Sigmoid colon (tissue), 7 donors: ENCODE measurements around the gene TNS1. TPM values are rescaled to one million over a fixed set of nuclear protein-coding genes. Genes with fewer than 3 reads are reported as not detected.

Experiments
- DNase-seq: peaks from one replicate; pipeline ENCODE4 v3.0.0-alpha.2; 2019
- H3K27ac ChIP-seq, 4 donors: fragments of 200-600 bp; sonication (generic); one replicate each; pipeline ENCODE4 v1.5.1; 2016 to 2019; ENCODE audit warnings: mild to moderate bottlenecking in 1 of 4
- H3K27me3 ChIP-seq, 3 donors: fragments of 200-600 bp; sonication (generic); one replicate each; pipeline ENCODE4 v1.5.1; 2019; ENCODE audit warnings: mild to moderate bottlenecking in 1 of 3
- H3K36me3 ChIP-seq, 4 donors: fragments of 200-600 bp; sonication (generic); one replicate each; pipeline ENCODE4 v1.5.1; 2016 to 2019
- H3K4me1 ChIP-seq, 4 donors: fragments of 200-600 bp; sonication (generic); one replicate each; pipeline ENCODE4 v1.5.1; 2017 to 2019
- H3K4me3 ChIP-seq, 4 donors: fragments of 200-600 bp; sonication (generic); one replicate each; pipeline ENCODE4 v1.5.1; 2017 to 2019; ENCODE audit warnings: mild to moderate bottlenecking in 2 of 4, moderate library complexity in 1 of 4
- H3K9me3 ChIP-seq, 4 donors: fragments of 200-600 bp in 3 of 4; sonication (generic) in 3 of 4; one replicate each; pipeline versions ENCODE4 v1.5.1 to v1.6.1; 2013 to 2019
- CTCF ChIP-seq, 4 experiments: fragments of 450-650 bp in 3 of 4; fragments of 200-600 bp in 1 of 4; IDR thresholded peaks; one replicate each; pipeline ENCODE4 v1.5.1; 2016 to 2019; ENCODE audit warnings: antibody characterized with exemption in 4 of 4, mild to moderate bottlenecking in 3 of 4, moderate library complexity in 2 of 4
- EP300 ChIP-seq, 4 donors: sonication (generic); formaldehyde crosslinking; IDR thresholded peaks; one replicate each; pipeline ENCODE4 v1.6.1; 2017; ENCODE audit warnings: antibody characterized with exemption in 4 of 4
- POLR2A ChIP-seq, 2 donors: fragments of 450-650 bp; IDR thresholded peaks; one replicate each; pipeline ENCODE4 v1.6.1; 2016; ENCODE audit warnings: antibody characterized with exemption in 2 of 2, mild to moderate bottlenecking in 2 of 2, moderate library complexity in 2 of 2
- POLR2AphosphoS5 ChIP-seq, 4 donors: sonication (generic); formaldehyde crosslinking; IDR thresholded peaks; one replicate each; pipeline ENCODE4 v1.6.1; 2017; ENCODE audit warnings: antibody characterized with exemption in 4 of 4
- WGBS, 2 donors: extraction: QIAGEN DNeasy Blood & Tissue Kit; methylation state at CpG; one replicate each; pipeline ENCODE4 v1.1.7; 2013; 5-methylcytosine and 5-hydroxymethylcytosine counted together
- intact Hi-C: fragments of 100-400 bp; cut with DNase I; formaldehyde crosslinking; loops from one replicate; pipeline ENCODE4 v1.15.1; 2023
- polyA plus RNA-seq, 3 donors: library from polyadenylated mRNA; stranded (reverse); fragments of 200-250 nt; gene quantifications; one replicate each; pipeline ENCODE4 v1.2.3, GENCODE V29; 2013
- total RNA-seq, 4 donors: library from RNA; depleted of rRNA; stranded (reverse); fragments of >200 nt; gene quantifications; one replicate each; pipeline ENCODE4 v1.1.0, GENCODE V29; 2016
- donor health status: healthy with polysubstance abuse.
- donor health status: Bipolar disorder and iron deficiency.
- donor health status: healthy.

Gene TNS1
- total and polyA plus RNA-seq, 7 donors, result 3.7 to 1,607 (median 444) TPM

GRCh38 chr2:218014706-218015585 is 12.2 kb upstream of the TNS1 start:
- intact Hi-C loops, result no loop called here
- H3K27me3 ChIP-seq, result peaks cover 0 to 16% (median 8%) of the 10 kb centered on the region in 3 donors
- no peaks in the 10 kb centered on the region for H3K36me3 ChIP-seq
- H3K4me3 ChIP-seq, result no peak overlapping the region
- WGBS, 2 donors, result 88 to 89% methylated on average over 3 to 4 of the region's 4 CpGs
- no peak for DNase-seq
- no peaks in the 10 kb centered on the region for H3K9me3 ChIP-seq
- peaks cover 0 to 33% (median 22%) of the 10 kb centered on the region in 4 donors for H3K4me1 ChIP-seq
- H3K27ac ChIP-seq, result no peak overlapping the region
- no peak for TF ChIP-seq CTCF (IDR thresholded peaks at IDR 0.05)
- no peak for TF ChIP-seq EP300 (IDR thresholded peaks at IDR 0.05)
- no peak for TF ChIP-seq POLR2A (IDR thresholded peaks at IDR 0.05)
- no peak for TF ChIP-seq POLR2AphosphoS5 (IDR thresholded peaks at IDR 0.05)

GRCh38 chr2:218013289-218013688 is 10.5 kb upstream of the TNS1 start:
- intact Hi-C loops, result no loop called here
- peaks cover 5 to 33% (median 8%) of the 10 kb centered on the region in 3 donors for H3K27me3 ChIP-seq
- H3K9me3 ChIP-seq, result no peaks in the 10 kb centered on the region
- H3K27ac ChIP-seq, result no peak overlapping the region
- no peak for TF ChIP-seq CTCF (IDR thresholded peaks at IDR 0.05)
- no peak for TF ChIP-seq POLR2AphosphoS5 (IDR thresholded peaks at IDR 0.05)
- TF ChIP-seq EP300 (IDR thresholded peaks at IDR 0.05), result no peak
- TF ChIP-seq POLR2A (IDR thresholded peaks at IDR 0.05), result no peak
- WGBS, 2 donors, result 90 to 95% methylated on average over 2 of the region's 2 CpGs
- no peak overlapping the region for H3K4me3 ChIP-seq
- DNase-seq, result no peak
- peaks cover 0 to 37% (median 27%) of the 10 kb centered on the region in 4 donors for H3K4me1 ChIP-seq
- no peaks in the 10 kb centered on the region for H3K36me3 ChIP-seq

- Histone ChIP-seq H3K27me3 (peaks cover 5 to 40% (median 8%) of the 10 kb centered on the region in 3 donors), H3K4me1 (peaks cover 0 to 27% (median 18%) of the 10 kb centered on the region in 4 donors)
- WGBS, 2 donors, result 39 to 68% methylated on average over 1 of the region's 1 CpG
Measured at GRCh38 chr2:218012284-218012683, 9.5 kb upstream of the TNS1 start.

GRCh38 chr2:218011653-218012040 is 8.9 kb upstream of the TNS1 start:
- no peak for DNase-seq
- 72 to 76% methylated on average over 8 of the region's 8 CpGs for WGBS, 2 donors
- Histone ChIP-seq H3K27ac (no peak overlapping the region), H3K36me3 (no peaks in the 10 kb centered on the region), H3K4me1 (peaks cover 0 to 21% (median 16%) of the 10 kb centered on the region in 4 donors), H3K9me3 (no peaks in the 10 kb centered on the region), H3K4me3 (no peak overlapping the region), H3K27me3 (peaks cover 5 to 40% (median 8%) of the 10 kb centered on the region in 3 donors)
- intact Hi-C loops, result loop anchor here (2.0 kb wide), 1 partner anchor 23 kb away; no protein-coding TSS in a partner anchor
- TF ChIP-seq POLR2AphosphoS5 (IDR thresholded peaks at IDR 0.05), result no peak
- TF ChIP-seq POLR2A (IDR thresholded peaks at IDR 0.05), result no peak
- TF ChIP-seq CTCF (IDR thresholded peaks at IDR 0.05), result no peak
- no peak for TF ChIP-seq EP300 (IDR thresholded peaks at IDR 0.05)

More at GRCh38 chr2:218012284-218012683, 9.5 kb upstream of the TNS1 start:
- Histone ChIP-seq H3K27ac (no peak overlapping the region), H3K9me3 (no peaks in the 10 kb centered on the region), H3K36me3 (no peaks in the 10 kb centered on the region), H3K4me3 (no peak overlapping the region)
- TF ChIP-seq EP300 (IDR thresholded peaks at IDR 0.05) (no peak), POLR2AphosphoS5 (IDR thresholded peaks at IDR 0.05) (no peak), CTCF (IDR thresholded peaks at IDR 0.05) (no peak), POLR2A (IDR thresholded peaks at IDR 0.05) (no peak)
- no peak for DNase-seq
- intact Hi-C loops, result no loop called here
